Panc1 (cell line): ENCODE data around the gene OPN1LW. TPM values are rescaled to one million over a fixed set of nuclear protein-coding genes. Genes with fewer than 3 reads are reported as not detected.

Source experiments
- ATAC-seq: fragments of 200-7000 bp; cut with Tn5 transposase; 2 replicates; pipeline ENCODE4 v1.9.1; 2020; ENCODE audit warnings: mild to moderate bottlenecking, moderate library complexity
- BruUV-seq: library from RNA; stranded (reverse); fragments of 400-500 nt; replicated peaks from 2 replicates; lab custom pipeline; 2021; lab: Mats Ljungman, UMichigan
- CTCF ChIA-PET: fragments of 300-600 bp; sonication (Branson Sonifier 250); formaldehyde crosslinking; loops from one replicate; lab custom pipeline; 2022; ENCODE audit warnings: antibody characterized with exemption; lab: Charles Lee
- POLR2A ChIA-PET: fragments of 300-600 bp; sonication (Branson Sonifier 250); formaldehyde crosslinking; loops from one replicate; lab custom pipeline; 2022; ENCODE audit warnings: antibody characterized with exemption; lab: Charles Lee
- DNase-seq: peaks from one replicate; pipeline ENCODE4 v3.0.0-alpha.2; 2010; ENCODE audit warnings: low read depth, low spot score
- H3K27ac ChIP-seq: 2 replicates; pipeline ENCODE4 v1.5.1; 2011; ENCODE audit warnings: mild to moderate bottlenecking, low read length, inconsistent platforms
- H3K27me3 ChIP-seq: fragments of 200-500 bp; sonication (Bioruptor generic); 2 replicates; pipeline ENCODE4 v1.6.0; 2014; ENCODE audit warnings: low read length, inconsistent platforms; ENCODE audit not compliant: control insufficient read depth, insufficient read depth
- H3K36me3 ChIP-seq: fragments of 200-500 bp; sonication (Bioruptor generic); 2 replicates; pipeline ENCODE4 v1.5.1; 2014; ENCODE audit warnings: inconsistent platforms, mild to moderate bottlenecking, low read length, moderate library complexity; ENCODE audit not compliant: control insufficient read depth, insufficient read depth
- H3K4me1 ChIP-seq: 2 replicates; pipeline ENCODE4 v1.5.1; 2011; ENCODE audit warnings: inconsistent platforms, mild to moderate bottlenecking, low read length, moderate library complexity; ENCODE audit not compliant: control insufficient read depth, insufficient read depth
- H3K4me3 ChIP-seq, 2 experiments: 2 replicates each; pipeline ENCODE4 v1.5.1; 2011 to 2012; ENCODE audit warnings: low read depth in 2 of 2, low read length in 2 of 2, mild to moderate bottlenecking in 2 of 2, inconsistent platforms in 1 of 2, moderate library complexity in 1 of 2
- H3K9me3 ChIP-seq: fragments of 200-500 bp; sonication (Bioruptor generic); 2 replicates; pipeline ENCODE4 v1.5.1; 2014; ENCODE audit warnings: low read depth, mild to moderate bottlenecking, inconsistent platforms, low read length, moderate library complexity; ENCODE audit not compliant: control insufficient read depth, insufficient read depth
- POLR2AphosphoS5 ChIP-seq: IDR thresholded peaks from 2 replicates; pipeline ENCODE4 v1.6.1; 2012; ENCODE audit warnings: mild to moderate bottlenecking, low read depth, low read length, moderate library complexity
- SIN3A ChIP-seq: IDR thresholded peaks from 2 replicates; pipeline ENCODE4 v1.6.1; 2012; ENCODE audit warnings: low read depth, mild to moderate bottlenecking, low read length, moderate library complexity, borderline replicate concordance; ENCODE audit not compliant: insufficient read depth
- TCF7L2 ChIP-seq: IDR thresholded peaks from 2 replicates; pipeline ENCODE4 v1.6.1; 2011; ENCODE audit warnings: mild to moderate bottlenecking, low read depth, low read length, inconsistent platforms
- in situ Hi-C: cut with HindIII; loops from 2 replicates; pipeline ENCODE4 v1.10.0; 2016; ENCODE audit warnings: low sequenced_read_pairs, low pct_unique_long_range_greater_than_20kb
- intact Hi-C: fragments of 100-400 bp; cut with micrococcal nuclease; formaldehyde crosslinking; loops from one replicate; pipeline ENCODE4 v1.10.0; 2022; ENCODE audit not compliant: unreplicated experiment
- total RNA-seq: library from RNA; stranded (reverse); gene quantifications from one replicate; pipeline ENCODE4 v1.2.1, GENCODE V29; 2021; ENCODE audit not compliant: unreplicated experiment
- TF ChIP-seq, protein P1 (sequence below), 2 experiments: IDR thresholded peaks; 2 replicates each; pipeline ENCODE4 v1.6.1; 2011 to 2012; ENCODE audit warnings: low read depth in 2 of 2, control low read depth in 1 of 2, low read length in 1 of 2, mild to moderate bottlenecking in 1 of 2, moderate library complexity in 1 of 2; ENCODE audit not compliant: insufficient read depth in 1 of 2
- TF ChIP-seq, protein P2 (sequence below): fragments of 450-650 bp; IDR thresholded peaks from 2 replicates; pipeline ENCODE4 v1.5.1; 2017; ENCODE audit warnings: mild to moderate bottlenecking

The OPN1LW gene
- total RNA-seq, 1 experiment from 2014 or later = not detected

- Histone ChIP-seq H3K9me3 (no peaks in the 10 kb centered on the region), H3K4me1 (no peaks in the 10 kb centered on the region), H3K36me3 (no peaks in the 10 kb centered on the region), H3K27ac (no peak overlapping the region), H3K4me3 (no peak overlapping the region), H3K27me3 (no peaks in the 10 kb centered on the region)
- DNase-seq (no peak), ATAC-seq (no peak)
- TF ChIP-seq, protein P1, sequence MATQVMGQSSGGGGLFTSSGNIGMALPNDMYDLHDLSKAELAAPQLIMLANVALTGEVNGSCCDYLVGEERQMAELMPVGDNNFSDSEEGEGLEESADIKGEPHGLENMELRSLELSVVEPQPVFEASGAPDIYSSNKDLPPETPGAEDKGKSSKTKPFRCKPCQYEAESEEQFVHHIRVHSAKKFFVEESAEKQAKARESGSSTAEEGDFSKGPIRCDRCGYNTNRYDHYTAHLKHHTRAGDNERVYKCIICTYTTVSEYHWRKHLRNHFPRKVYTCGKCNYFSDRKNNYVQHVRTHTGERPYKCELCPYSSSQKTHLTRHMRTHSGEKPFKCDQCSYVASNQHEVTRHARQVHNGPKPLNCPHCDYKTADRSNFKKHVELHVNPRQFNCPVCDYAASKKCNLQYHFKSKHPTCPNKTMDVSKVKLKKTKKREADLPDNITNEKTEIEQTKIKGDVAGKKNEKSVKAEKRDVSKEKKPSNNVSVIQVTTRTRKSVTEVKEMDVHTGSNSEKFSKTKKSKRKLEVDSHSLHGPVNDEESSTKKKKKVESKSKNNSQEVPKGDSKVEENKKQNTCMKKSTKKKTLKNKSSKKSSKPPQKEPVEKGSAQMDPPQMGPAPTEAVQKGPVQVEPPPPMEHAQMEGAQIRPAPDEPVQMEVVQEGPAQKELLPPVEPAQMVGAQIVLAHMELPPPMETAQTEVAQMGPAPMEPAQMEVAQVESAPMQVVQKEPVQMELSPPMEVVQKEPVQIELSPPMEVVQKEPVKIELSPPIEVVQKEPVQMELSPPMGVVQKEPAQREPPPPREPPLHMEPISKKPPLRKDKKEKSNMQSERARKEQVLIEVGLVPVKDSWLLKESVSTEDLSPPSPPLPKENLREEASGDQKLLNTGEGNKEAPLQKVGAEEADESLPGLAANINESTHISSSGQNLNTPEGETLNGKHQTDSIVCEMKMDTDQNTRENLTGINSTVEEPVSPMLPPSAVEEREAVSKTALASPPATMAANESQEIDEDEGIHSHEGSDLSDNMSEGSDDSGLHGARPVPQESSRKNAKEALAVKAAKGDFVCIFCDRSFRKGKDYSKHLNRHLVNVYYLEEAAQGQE (IDR thresholded peaks at IDR 0.05; ENCODE audit: insufficient read depth in 1 of 2, low read depth in 2 of 2, low read length in 1 of 2) = no peak
- TF ChIP-seq TCF7L2 (no peak), SIN3A (no peak)
- TF ChIP-seq, protein P2, sequence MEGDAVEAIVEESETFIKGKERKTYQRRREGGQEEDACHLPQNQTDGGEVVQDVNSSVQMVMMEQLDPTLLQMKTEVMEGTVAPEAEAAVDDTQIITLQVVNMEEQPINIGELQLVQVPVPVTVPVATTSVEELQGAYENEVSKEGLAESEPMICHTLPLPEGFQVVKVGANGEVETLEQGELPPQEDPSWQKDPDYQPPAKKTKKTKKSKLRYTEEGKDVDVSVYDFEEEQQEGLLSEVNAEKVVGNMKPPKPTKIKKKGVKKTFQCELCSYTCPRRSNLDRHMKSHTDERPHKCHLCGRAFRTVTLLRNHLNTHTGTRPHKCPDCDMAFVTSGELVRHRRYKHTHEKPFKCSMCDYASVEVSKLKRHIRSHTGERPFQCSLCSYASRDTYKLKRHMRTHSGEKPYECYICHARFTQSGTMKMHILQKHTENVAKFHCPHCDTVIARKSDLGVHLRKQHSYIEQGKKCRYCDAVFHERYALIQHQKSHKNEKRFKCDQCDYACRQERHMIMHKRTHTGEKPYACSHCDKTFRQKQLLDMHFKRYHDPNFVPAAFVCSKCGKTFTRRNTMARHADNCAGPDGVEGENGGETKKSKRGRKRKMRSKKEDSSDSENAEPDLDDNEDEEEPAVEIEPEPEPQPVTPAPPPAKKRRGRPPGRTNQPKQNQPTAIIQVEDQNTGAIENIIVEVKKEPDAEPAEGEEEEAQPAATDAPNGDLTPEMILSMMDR = no peak
- no TSS peak for BruUV-seq
- ChIA-PET CTCF (no interaction called here), POLR2A (interaction anchor here (0.6 kb wide), 1 partner anchor 33 kb away, joined by 4 read pairs; no protein-coding TSS in a partner anchor)
- intact Hi-C loops = no loop called here
- in situ Hi-C loops = no loop called here
Observed at GRCh38 chrX:154131955-154132354, 12.1 kb upstream of the OPN1LW start.

DNA sequence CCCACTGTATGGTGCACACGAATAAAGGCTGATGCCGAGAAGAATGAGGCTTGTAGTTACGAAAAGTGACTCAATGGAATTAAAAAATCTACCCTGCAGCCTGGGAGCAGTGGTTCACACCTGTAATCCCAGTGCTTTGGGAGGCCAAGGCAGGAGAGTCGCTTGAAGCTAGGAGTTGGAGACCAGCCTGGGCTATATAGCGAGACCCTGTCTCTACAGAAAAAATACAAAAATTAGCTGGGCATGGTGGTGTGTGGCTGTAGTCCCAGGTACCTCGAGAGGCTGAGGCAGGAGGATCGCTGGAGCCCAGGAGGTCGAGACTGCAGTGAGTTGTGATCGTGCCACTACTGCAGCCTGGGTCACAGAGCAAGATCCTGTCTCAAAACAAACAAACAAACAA is 11.7 kb upstream of the OPN1LW start:
- POLR2A ChIA-PET = no interaction called here
- no peak for DNase-seq
- intact Hi-C loops = no loop called here
- ATAC-seq = no peak
- TF ChIP-seq, protein P2 = no peak
- TF ChIP-seq TCF7L2 (no peak), SIN3A (no peak), POLR2AphosphoS5 (no peak)
- TF ChIP-seq, protein P1 (IDR thresholded peaks at IDR 0.05; ENCODE audit: insufficient read depth in 1 of 2, low read depth in 2 of 2, low read length in 1 of 2) = no peak
- CTCF ChIA-PET = no interaction called here
- Histone ChIP-seq H3K27ac (no peak overlapping the region), H3K9me3 (no peaks in the 10 kb centered on the region), H3K27me3 (no peaks in the 10 kb centered on the region), H3K4me1 (no peaks in the 10 kb centered on the region), H3K4me3 (no peak overlapping the region), H3K36me3 (no peaks in the 10 kb centered on the region)
- BruUV-seq = no TSS peak
- in situ Hi-C loops = no loop called here
